HG02973 (cell line): ENCODE results near the gene OTOGL.

ENCODE experiments used
- ATAC-seq: cut with Tn5 transposase; IDR thresholded peaks from one replicate; pipeline ENCODE4 v1.9.1; 2021; ENCODE audit warnings: moderate library complexity; ENCODE audit not compliant: unreplicated experiment

The OTOGL gene

GRCh38 chr12:80356097-80356496, 256.8 kb downstream of the OTOGL start:
- ATAC-seq = no peak

GRCh38 chr12:80359703-80360102, 260.4 kb downstream of the OTOGL start:
- ATAC-seq = no peak

DNA sequence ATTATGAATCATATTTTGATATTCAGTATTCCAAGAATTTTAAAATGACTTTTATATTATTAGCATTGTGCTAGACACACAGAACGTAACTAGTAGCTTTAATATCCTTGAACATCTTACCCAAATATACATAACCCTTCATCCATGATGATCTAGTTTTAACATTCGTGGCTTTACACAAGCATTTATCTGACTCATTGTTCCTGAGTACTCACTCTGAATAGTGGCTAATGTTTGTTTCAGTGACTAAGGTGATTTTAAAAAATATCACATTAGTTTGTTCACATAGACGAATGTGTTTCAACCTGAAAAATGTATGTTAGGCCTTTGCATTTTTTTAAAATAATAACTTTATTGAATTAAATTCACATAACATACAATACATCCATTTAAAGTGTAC, 264.7 kb downstream of the OTOGL start:
- ATAC-seq = no peak

- ATAC-seq = no peak
Measured at GRCh38 chr12:80373666-80374065, 274.3 kb downstream of the OTOGL start.

DNA sequence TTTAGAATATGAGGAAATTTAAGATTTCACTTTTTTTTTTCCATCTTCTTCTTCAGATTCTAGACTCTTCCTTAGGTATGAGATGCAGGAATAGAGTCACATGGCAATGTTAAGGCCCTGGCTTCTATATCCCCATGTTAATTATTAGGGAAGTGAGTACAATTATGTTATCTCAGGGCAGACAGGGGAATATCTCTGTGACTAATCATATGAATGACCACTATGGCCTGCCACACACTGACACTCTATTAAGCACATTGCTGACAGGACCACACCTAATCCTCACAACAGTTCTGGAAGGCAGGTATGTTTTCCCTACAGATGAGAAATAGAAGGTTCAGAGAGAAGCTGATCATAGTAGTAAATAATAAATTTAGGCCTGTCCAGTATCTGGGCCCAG, 275.3 kb downstream of the OTOGL start:
- no peak for ATAC-seq

GRCh38 chr12:80377140-80377794, 277.9 kb downstream of the OTOGL start:
- ATAC-seq = no peak

DNA sequence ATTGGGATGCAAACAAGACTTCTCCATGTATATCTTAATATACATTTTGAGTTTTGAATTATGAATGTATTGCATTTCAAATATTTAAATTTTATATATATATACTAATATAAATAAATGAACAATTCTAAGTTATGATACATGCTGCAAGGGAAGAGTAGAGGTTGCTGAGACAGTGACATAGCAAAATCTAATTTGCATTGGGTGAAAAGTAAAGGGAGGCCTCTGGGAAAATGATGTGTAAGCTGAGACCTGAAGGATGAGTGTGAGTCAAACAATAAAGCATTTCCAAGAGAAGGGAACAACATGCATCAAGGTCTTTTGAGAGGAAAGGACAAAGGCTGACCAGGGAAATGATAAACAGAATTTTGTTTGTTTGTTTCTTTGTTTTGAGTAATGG, 281.8 kb downstream of the OTOGL start:
- no peak for ATAC-seq

GRCh38 chr12:80382254-80382653, 282.9 kb downstream of the OTOGL start:
- no peak for ATAC-seq

DNA sequence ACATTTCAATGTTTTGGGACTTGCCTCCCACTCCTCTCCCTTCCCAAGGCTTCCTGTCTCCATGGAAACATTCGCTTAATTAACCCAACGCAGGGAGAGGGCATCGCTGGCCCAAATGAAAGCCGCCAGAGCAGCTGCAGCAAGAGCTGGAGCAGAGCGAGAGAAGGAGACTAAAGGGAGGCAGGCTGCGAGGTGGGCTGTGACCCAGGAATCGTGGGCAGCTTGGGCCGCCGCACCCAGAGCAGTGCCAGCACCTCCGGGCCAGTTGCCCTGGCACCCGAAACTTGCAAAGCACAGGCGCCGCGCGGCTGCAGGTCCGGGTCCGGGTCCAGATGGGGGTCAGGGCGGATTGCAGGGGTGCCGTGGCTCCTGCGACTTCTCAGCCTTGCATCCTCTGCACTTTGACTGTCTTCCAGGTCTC, 301.2 kb downstream of the OTOGL start:
- ATAC-seq = no peak

- ATAC-seq = no peak
Measured at GRCh38 chr12:80401191-80401590, 301.9 kb downstream of the OTOGL start.

DNA sequence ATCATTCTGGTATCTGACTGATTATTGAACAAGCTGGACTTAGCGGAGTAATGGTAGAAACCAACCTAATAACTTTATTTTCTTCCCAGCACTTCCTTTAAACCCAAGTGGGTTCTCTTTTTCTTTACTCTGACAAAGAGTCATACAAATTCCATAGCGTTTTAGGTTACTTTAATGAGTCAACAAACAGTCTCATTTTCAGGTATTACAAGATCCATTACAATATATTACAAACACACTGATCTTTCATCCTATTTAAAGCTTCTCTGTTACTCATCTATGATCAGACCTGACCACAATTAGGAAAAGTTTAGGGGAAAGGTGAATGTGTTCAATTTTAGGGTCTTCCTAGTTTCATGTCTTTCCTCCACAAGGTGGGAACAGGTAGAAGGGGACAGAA, 305.3 kb downstream of the OTOGL start:
- no peak for ATAC-seq

DNA sequence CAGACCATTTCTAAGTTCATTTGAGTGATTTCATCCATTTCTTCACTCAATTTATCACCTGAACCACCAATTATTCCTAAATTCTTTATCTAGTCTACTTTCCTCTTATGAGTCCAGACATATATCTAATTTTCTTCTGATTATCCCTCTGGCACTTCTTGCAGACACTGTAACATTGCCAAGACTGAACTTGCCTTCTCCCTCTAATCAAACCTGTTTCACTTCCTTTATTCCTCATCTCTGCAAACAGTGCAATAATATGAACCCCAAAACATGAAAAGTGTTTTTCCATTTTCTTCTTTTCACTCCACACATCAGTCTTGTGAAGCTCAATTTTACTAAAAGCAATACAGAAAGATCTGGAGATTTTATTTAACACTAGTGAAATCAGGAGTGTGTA, 306.9 kb downstream of the OTOGL start:
- ATAC-seq = no peak

- ATAC-seq = no peak
Measured at GRCh38 chr12:80411787-80412186, 312.4 kb downstream of the OTOGL start.

- peak; percentile 71 for ATAC-seq
Measured at GRCh38 chr12:80412343-80412953, 313.1 kb downstream of the OTOGL start.

- no peak for ATAC-seq
Measured at GRCh38 chr12:80413462-80413861, 314.1 kb downstream of the OTOGL start.

DNA sequence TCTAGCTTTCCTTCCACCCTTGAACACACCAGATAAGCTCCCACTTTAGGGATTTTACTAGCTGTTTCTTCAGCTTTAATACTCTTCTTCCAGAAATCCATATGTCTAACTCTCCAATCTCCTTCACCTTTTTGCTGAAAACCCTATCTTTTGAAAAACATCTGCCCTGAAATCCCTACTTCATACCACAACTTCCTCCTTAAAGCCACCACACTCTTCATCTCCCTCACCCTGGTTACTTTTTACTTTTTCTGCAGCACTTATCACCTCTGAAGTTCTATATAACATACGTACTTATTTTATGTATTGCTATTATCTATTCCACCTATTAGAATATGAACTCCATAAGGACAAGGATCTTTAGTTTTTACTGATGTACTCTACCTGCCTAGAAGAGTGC, 316.1 kb downstream of the OTOGL start:
- ATAC-seq = no peak

GRCh38 chr12:80419644-80420043, 320.3 kb downstream of the OTOGL start:
- no peak for ATAC-seq

DNA sequence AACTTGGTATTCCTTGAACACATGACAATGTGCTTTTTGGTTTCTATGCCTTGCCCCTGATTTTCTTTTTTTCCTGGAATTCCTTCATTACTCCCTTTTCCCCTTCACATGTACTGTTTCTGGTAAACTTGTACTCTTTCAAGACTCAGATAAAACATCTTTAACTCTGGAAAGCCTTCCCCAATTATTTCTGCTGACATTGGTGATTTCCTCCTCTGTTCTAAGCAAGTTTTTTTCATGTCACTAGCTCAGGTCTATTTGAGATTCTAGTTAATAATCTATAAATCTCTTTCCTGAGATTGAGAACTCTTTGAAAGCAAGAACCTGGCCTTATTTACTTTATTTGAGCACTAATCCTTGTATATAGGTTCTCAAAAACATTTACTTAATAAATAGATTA, 320.7 kb downstream of the OTOGL start:
- no peak for ATAC-seq

- no peak for ATAC-seq
Measured at GRCh38 chr12:80422550-80422949, 323.2 kb downstream of the OTOGL start.
